Kidney (tissue), 14 donors: ENCODE data around the gene TMEM185A. TPM values are rescaled to one million over a fixed set of nuclear protein-coding genes. Genes with fewer than 3 reads are reported as not detected.
"Not testable (repeated sequence)": the region's sequence is repeated elsewhere in the genome, so short reads cannot be mapped to it uniquely, and the experiment has no call there.

ENCODE experiments used
- DNase-seq, 5 donors: peaks; one replicate each; pipeline ENCODE4 v3.0.0-alpha.2; 2013 to 2020
- FAIRE-seq: peaks from 2 replicates; lab custom pipeline; 2012; peaks lifted over from hg19 to GRCh38; lab: Jason Lieb, UNC
- H3K27ac ChIP-seq, 2 donors: one replicate each; pipeline ENCODE4 v1.7.0; 2013; ENCODE audit warnings: low read depth in 2 of 2, low read length in 2 of 2, inconsistent platforms in 1 of 2
- H3K27me3 ChIP-seq: one replicate; pipeline ENCODE4 v1.7.1; 2013; ENCODE audit warnings: low read length, inconsistent platforms; ENCODE audit not compliant: control insufficient read depth, insufficient read depth
- H3K36me3 ChIP-seq, 3 donors: one replicate each; pipeline versions ENCODE4 v1.7.0 to v1.7.1; 2013; ENCODE audit warnings: low read length in 3 of 3, control low read depth in 1 of 3, inconsistent platforms in 1 of 3; ENCODE audit not compliant: insufficient read depth in 3 of 3, control insufficient read depth in 2 of 3
- H3K4me1 ChIP-seq, 3 donors: one replicate each; pipeline versions ENCODE4 v1.7.0 to v1.7.1; 2013; ENCODE audit warnings: low read length in 3 of 3, inconsistent platforms in 1 of 3, low read depth in 1 of 3; ENCODE audit not compliant: control insufficient read depth in 2 of 3, insufficient read depth in 2 of 3
- H3K4me3 ChIP-seq, 3 donors: one replicate each; pipeline versions ENCODE4 v1.7.0 to v1.8.1; 2013; ENCODE audit warnings: low read length in 3 of 3, control low read depth in 1 of 3, inconsistent platforms in 1 of 3
- H3K9ac ChIP-seq, 3 donors: one replicate each; pipeline versions ENCODE4 v1.7.0 to v1.7.1; 2013; ENCODE audit warnings: low read length in 3 of 3, control low read depth in 1 of 3, inconsistent platforms in 1 of 3
- H3K9me3 ChIP-seq, 3 donors: one replicate each; pipeline versions ENCODE4 v1.7.0 to v1.7.1; 2013; ENCODE audit warnings: low read length in 3 of 3, control low read depth in 1 of 3, inconsistent platforms in 1 of 3; ENCODE audit not compliant: control insufficient read depth in 2 of 3, insufficient read depth in 1 of 3
- CTCF ChIP-seq: IDR thresholded peaks from 3 replicates; pipeline ENCODE4 v1.5.1; 2012; ENCODE audit warnings: mild to moderate bottlenecking, moderate library complexity, borderline replicate concordance; ENCODE audit not compliant: insufficient read depth; ENCODE audit errors: extremely low read depth
- intact Hi-C: fragments of 100-400 bp; cut with DNase I; formaldehyde crosslinking; loops from one replicate; pipeline ENCODE4 v1.11.1; 2022
- polyA plus RNA-seq: library from polyadenylated mRNA; stranded (reverse); fragments of 350-450 nt; fragmentation: Illumina TruSeq; extraction: RNeasy Lipid Tissue Mini Kit (QIAGEN cat#74804); gene quantifications from one replicate; pipeline ENCODE4 v1.2.3, GENCODE V29; 2014; ENCODE audit warnings: low read depth, low replicate concordance; ENCODE audit not compliant: insufficient read depth
- total RNA-seq: library from RNA; stranded (reverse); fragmentation: NEBNext Ultra II Directional; extraction: Animal tissue kit (Norgen Biotek cat#: 25700); gene quantifications from one replicate; pipeline ENCODE4 v1.2.1, GENCODE V29; 2021
- donor health status: control.
- donor health status: control.
- donor health status: control.
- donor health status: control.
- donor health status: control.
- donor health status: DM: yes; HTN: yes; CAD: no.
- donor health status: Normal renal cell carcinoma (clear cell type).

TMEM185A gene
- total and polyA plus RNA-seq, 2 donors from 2014 or later: 18.6 to 21.0 TPM

DNA sequence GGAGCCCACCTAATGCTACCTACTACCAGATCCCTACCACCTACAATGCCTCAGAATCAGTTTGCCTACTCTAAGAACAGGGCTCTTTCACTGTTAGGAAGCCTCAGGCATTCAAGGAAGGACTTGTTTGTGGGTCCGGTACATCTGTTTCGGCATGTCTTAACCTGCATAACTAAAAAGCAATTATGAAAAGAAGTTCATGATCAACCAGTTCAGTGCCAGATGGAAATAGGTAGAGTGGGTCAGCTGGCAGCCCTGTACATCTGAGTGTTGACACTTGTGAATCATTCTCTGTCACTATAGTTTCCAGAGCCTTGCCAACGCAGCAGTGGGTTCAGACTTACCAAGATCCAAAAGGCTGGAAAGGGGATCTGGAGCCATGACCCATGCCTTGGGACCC is 3.3 kb downstream of the TMEM185A start:
- Histone ChIP-seq H3K9ac (no peak overlapping the region), H3K9me3 (no peaks in the 10 kb centered on the region), H3K27ac (no peak overlapping the region), H3K36me3 (no peaks in the 10 kb centered on the region), H3K4me1 (peaks cover 0 to 7% (median 0%) of the 10 kb centered on the region in 3 donors), H3K4me3 (no peak overlapping the region), H3K27me3 (no peaks in the 10 kb centered on the region)
- FAIRE-seq (no peak), DNase-seq (no peak)
- TF ChIP-seq CTCF: no peak
- intact Hi-C loops: no loop called here

GRCh38 chrX:149626829-149627228 is 4.8 kb downstream of the TMEM185A start:
- H3K36me3 ChIP-seq, FAIRE-seq, H3K9ac ChIP-seq, DNase-seq, H3K27me3 ChIP-seq, H3K4me1 ChIP-seq, H3K27ac ChIP-seq, H3K9me3 ChIP-seq, intact Hi-C loops, H3K4me3 ChIP-seq: not testable (repeated sequence)

- intact Hi-C loops, H3K27ac ChIP-seq, H3K9ac ChIP-seq, DNase-seq, H3K36me3 ChIP-seq, H3K27me3 ChIP-seq, H3K9me3 ChIP-seq, H3K4me1 ChIP-seq, FAIRE-seq, H3K4me3 ChIP-seq: not testable (repeated sequence)
Observed at GRCh38 chrX:149619662-149620061, 11.9 kb downstream of the TMEM185A start.

DNA sequence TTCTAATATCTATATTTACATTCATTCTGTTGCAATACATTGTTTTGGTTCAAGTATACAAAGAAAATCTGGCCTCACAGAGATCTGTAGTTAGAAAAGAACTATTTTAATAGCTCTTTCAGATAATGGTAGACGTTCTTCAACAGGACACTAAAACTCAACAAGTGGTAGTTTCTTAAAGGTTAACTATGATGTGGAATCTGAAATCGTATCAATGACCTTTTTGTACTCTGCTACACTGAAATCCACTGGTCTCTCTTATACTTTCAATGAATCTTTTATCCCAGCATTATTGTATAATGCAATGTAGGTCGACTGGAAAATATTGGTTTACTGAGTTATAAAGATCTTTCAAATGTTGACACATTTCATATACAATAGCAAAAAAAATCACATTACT is 12.7 kb downstream of the TMEM185A start:
- FAIRE-seq: no peak
- intact Hi-C loops: no loop called here

More for the DNA sequence above, 12.7 kb downstream of the TMEM185A start:
- Histone ChIP-seq H3K9ac (no peak overlapping the region), H3K27me3 (no peaks in the 10 kb centered on the region), H3K36me3 (no peaks in the 10 kb centered on the region), H3K4me1 (no peaks in the 10 kb centered on the region), H3K27ac (no peak overlapping the region), H3K4me3 (no peak overlapping the region), H3K9me3 (no peaks in the 10 kb centered on the region)
- no peak for DNase-seq
- no peak for TF ChIP-seq CTCF
